ENCODE results near the gene ZNF532.

- TF ChIP-seq CTCF (IDR thresholded peaks at IDR 0.05; ENCODE audit: insufficient read depth, low read length) (no peak), GABPA (IDR thresholded peaks at IDR 0.05; ENCODE audit: low read depth) (no peak)
Measured at GRCh38 chr18:58989184-58989759, 124.6 kb downstream of the ZNF532 start.

Data from HL-60 (cell line).